Parathyroid adenoma (tissue), 2 donors: Measurements from ENCODE around the gene ERC1.
"Not testable (repeated sequence)": the region's sequence is repeated elsewhere in the genome, so short reads cannot be mapped to it uniquely, and the experiment has no call there.

ENCODE experiments used
- H2AFZ ChIP-seq: fragments of 300-600 bp; sonication (generic); one replicate; pipeline ENCODE4 v1.7.0; 2017; ENCODE audit warnings: antibody characterized with exemption, mild to moderate bottlenecking
- H3K27ac ChIP-seq: fragments of 300-600 bp; sonication (generic); one replicate; pipeline ENCODE4 v1.7.0; 2017
- H3K27me3 ChIP-seq: fragments of 300-600 bp; sonication (generic); one replicate; pipeline ENCODE4 v1.7.0; 2017; ENCODE audit warnings: low read length; ENCODE audit not compliant: control insufficient read depth, insufficient read depth
- H3K36me3 ChIP-seq: fragments of 300-600 bp; sonication (generic); one replicate; pipeline ENCODE4 v1.7.0; 2017; ENCODE audit warnings: low read length; ENCODE audit not compliant: control insufficient read depth, insufficient read depth
- H3K4me1 ChIP-seq: fragments of 300-600 bp; sonication (generic); one replicate; pipeline ENCODE4 v1.7.0; 2017; ENCODE audit warnings: control low read depth
- H3K4me2 ChIP-seq: fragments of 300-600 bp; sonication (generic); one replicate; pipeline ENCODE4 v1.7.0; 2017; ENCODE audit warnings: low read length
- H3K4me3 ChIP-seq: fragments of 300-600 bp; sonication (generic); one replicate; pipeline ENCODE4 v1.7.0; 2017; ENCODE audit warnings: low read depth, low read length
- H3K79me2 ChIP-seq: fragments of 300-600 bp; sonication (generic); one replicate; pipeline ENCODE4 v1.7.0; 2017; ENCODE audit warnings: control low read depth
- H3K9ac ChIP-seq: fragments of 300-600 bp; sonication (generic); one replicate; pipeline ENCODE4 v1.7.0; 2017; ENCODE audit warnings: mild to moderate bottlenecking
- H3K9me3 ChIP-seq: fragments of 300-600 bp; sonication (generic); one replicate; pipeline ENCODE4 v1.7.0; 2017; ENCODE audit warnings: low read length; ENCODE audit not compliant: control insufficient read depth
- TF ChIP-seq, protein P1 (sequence below): fragments of 300-600 bp; sonication (generic); IDR thresholded peaks from one replicate; pipeline ENCODE4 v1.7.0; 2017; ENCODE audit warnings: antibody characterized with exemption, mild to moderate bottlenecking
- donor health status: primary hyperparathyroidism.

ERC1 gene

GRCh38 chr12:1332327-1332726 is 341.3 kb downstream of the ERC1 start:
- TF ChIP-seq, protein P1, sequence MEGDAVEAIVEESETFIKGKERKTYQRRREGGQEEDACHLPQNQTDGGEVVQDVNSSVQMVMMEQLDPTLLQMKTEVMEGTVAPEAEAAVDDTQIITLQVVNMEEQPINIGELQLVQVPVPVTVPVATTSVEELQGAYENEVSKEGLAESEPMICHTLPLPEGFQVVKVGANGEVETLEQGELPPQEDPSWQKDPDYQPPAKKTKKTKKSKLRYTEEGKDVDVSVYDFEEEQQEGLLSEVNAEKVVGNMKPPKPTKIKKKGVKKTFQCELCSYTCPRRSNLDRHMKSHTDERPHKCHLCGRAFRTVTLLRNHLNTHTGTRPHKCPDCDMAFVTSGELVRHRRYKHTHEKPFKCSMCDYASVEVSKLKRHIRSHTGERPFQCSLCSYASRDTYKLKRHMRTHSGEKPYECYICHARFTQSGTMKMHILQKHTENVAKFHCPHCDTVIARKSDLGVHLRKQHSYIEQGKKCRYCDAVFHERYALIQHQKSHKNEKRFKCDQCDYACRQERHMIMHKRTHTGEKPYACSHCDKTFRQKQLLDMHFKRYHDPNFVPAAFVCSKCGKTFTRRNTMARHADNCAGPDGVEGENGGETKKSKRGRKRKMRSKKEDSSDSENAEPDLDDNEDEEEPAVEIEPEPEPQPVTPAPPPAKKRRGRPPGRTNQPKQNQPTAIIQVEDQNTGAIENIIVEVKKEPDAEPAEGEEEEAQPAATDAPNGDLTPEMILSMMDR: no peak

DNA sequence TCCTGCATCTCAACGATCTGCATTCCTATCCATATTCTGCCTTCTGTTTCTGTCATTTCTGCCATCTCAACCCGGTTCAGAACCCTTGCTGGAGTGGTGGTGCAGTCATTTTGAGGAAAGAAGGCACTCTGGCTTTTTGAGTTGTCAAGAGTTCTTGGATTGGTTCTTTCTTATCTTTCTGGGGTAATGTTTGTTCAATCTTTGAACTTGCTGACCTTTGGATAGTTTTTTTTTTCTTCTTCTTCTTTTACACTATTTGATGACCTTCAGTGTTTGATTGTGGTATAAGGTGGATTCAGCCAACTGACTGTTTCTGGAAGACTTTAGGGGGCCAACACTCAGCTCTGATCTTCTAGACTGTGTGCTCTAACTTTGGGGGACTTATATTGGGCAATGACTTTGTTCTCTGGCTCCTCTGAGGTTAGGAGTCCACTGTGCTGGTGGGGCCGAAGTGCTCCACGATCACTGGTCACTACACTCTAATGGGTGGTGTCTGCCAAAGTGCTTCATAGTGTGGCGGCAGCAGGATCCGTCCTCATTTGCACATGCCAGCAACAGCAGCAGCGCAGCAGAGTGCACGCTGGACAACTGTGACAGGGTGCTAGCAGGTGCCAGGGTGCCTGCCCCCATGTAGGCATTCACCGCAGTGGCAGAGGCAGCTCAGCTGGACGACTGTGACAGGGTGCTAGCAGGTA is 347.6 kb downstream of the ERC1 start:
- Histone ChIP-seq H3K9me3 (no peaks in the 10 kb centered on the region), H3K4me3 (no peak overlapping the region), H3K79me2 (peaks cover 27% of the 10 kb centered on the region), H3K4me2 (no peak overlapping the region), H3K9ac (no peak overlapping the region), H3K27ac (no peak overlapping the region), H3K36me3 (no peaks in the 10 kb centered on the region), H2AFZ (no peak overlapping the region), H3K27me3 (no peaks in the 10 kb centered on the region), H3K4me1 (peaks cover 14% of the 10 kb centered on the region)
- TF ChIP-seq, protein P1: no peak

More at GRCh38 chr12:1332327-1332726, 341.3 kb downstream of the ERC1 start:
- Histone ChIP-seq H3K27me3 (no peaks in the 10 kb centered on the region), H3K9ac (no peak overlapping the region), H2AFZ (no peak overlapping the region), H3K36me3 (no peaks in the 10 kb centered on the region), H3K4me1 (peaks cover 2% of the 10 kb centered on the region), H3K27ac (no peak overlapping the region), H3K4me3 (no peak overlapping the region), H3K9me3 (no peaks in the 10 kb centered on the region), H3K4me2 (no peak overlapping the region), H3K79me2 (peaks cover 22% of the 10 kb centered on the region)

DNA sequence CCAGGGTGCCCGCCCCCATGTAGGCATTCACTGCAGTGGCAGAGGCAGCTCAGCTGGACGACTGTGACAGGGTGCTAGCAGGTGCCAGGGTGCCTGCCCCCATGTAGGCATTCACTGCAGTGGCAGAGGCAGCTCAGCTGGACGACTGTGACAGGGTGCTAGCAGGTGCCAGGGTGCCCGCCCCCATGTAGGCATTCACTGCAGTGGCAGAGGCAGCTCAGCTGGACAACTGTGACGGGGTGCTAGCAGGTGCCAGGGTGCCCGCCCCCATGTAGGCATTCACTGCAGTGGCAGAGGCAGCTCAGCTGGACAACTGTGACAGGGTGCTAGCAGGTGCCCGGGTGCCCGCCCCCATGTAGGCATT is 348.1 kb downstream of the ERC1 start:
- Histone ChIP-seq H3K79me2 (peaks cover 27% of the 10 kb centered on the region), H3K4me1 (peaks cover 14% of the 10 kb centered on the region)
- not testable (repeated sequence) for H2AFZ ChIP-seq, H3K27me3 ChIP-seq, H3K36me3 ChIP-seq, H3K27ac ChIP-seq, H3K4me3 ChIP-seq, H3K9me3 ChIP-seq, H3K9ac ChIP-seq, H3K4me2 ChIP-seq

DNA sequence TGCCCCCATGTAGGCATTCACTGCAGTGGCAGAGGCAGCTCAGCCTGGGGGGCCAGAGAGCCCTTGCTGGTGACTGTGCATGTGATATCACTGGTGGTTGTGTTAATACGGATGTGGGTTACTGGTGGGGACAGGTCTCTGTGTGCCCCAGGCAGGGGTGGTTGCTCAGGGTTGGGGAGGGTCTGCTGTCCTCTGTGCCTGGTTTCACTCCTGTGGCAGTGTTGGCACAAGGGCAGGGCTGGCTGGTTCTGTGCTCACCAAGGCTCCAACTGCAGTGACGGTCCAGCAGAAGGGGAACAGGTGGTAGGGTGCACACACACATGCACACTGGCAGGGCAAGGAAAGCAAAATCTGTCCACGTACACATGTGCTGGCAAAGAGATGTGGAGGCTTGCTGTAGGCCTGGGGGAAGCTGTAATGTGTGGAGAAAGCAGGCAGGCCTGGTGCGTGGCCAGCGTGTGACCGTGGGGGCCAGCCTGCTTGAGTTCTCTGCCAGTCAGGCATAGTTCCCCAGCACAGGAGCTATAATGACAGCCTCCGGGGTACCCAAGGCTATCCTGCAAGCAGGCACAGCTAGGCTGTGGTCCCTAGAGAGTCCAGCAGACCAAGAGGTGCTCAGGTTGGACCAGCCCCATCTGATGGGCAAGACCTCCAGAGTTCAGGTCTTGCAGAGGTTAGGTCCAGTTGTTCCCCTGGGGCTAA is 348.7 kb downstream of the ERC1 start:
- peaks cover 14% of the 10 kb centered on the region for H3K4me1 ChIP-seq
- H3K9ac ChIP-seq: no peak overlapping the region
- no peaks in the 10 kb centered on the region for H3K27me3 ChIP-seq
- no peaks in the 10 kb centered on the region for H3K36me3 ChIP-seq
- H3K4me2 ChIP-seq: no peak overlapping the region
- H2AFZ ChIP-seq: no peak overlapping the region
- TF ChIP-seq, protein P1: no peak
- no peaks in the 10 kb centered on the region for H3K9me3 ChIP-seq
- no peak overlapping the region for H3K27ac ChIP-seq
- peaks cover 21% of the 10 kb centered on the region for H3K79me2 ChIP-seq
- H3K4me3 ChIP-seq: no peak overlapping the region

GRCh38 chr12:1341270-1341669 is 350.2 kb downstream of the ERC1 start:
- Histone ChIP-seq H3K79me2 (peaks cover 12% of the 10 kb centered on the region), H3K4me1 (peaks cover 14% of the 10 kb centered on the region)
- not testable (repeated sequence) for H3K27ac ChIP-seq, H3K4me3 ChIP-seq, H3K27me3 ChIP-seq, H3K4me2 ChIP-seq, H3K9ac ChIP-seq, H3K9me3 ChIP-seq, H3K36me3 ChIP-seq, H2AFZ ChIP-seq
